ENCODE results near the gene GRIN2C.

- no peak for TF ChIP-seq CTCF (conservative IDR thresholded peaks at IDR 0.05)
- TF ChIP-seq ZFX (IDR thresholded peaks at IDR 0.05), result no peak
Measured at GRCh38 chr17:74866198-74866835, 6.6 kb upstream of the GRIN2C start.

Data from C4-2B (cell line).